Prostate gland (tissue), 2 donors: Measurements from ENCODE around the gene C12orf60. TPM values are rescaled to one million over a fixed set of nuclear protein-coding genes. Genes with fewer than 3 reads are reported as not detected.

Experiments
- DNase-seq: peaks from one replicate; pipeline ENCODE4 v3.0.0-alpha.2; 2019; ENCODE audit warnings: low spot score
- H3K27ac ChIP-seq, 2 donors: fragments of 200-600 bp; sonication (generic); 2 replicates each; pipeline ENCODE4 v1.5.1; 2017 to 2019
- H3K27me3 ChIP-seq: fragments of 200-600 bp; sonication (generic); replicated peaks from 2 replicates; pipeline ENCODE4 v1.5.1; 2019; ENCODE audit not compliant: insufficient read depth
- H3K36me3 ChIP-seq, 2 donors: fragments of 200-600 bp; sonication (generic); 1 replicate in 1 of 2; 2 replicates in 1 of 2; pipeline versions ENCODE4 v1.5.1 to v1.8.1; 2017 to 2019
- H3K4me1 ChIP-seq: fragments of 200-600 bp; sonication (generic); replicated peaks from 2 replicates; pipeline ENCODE4 v1.5.1; 2019
- H3K4me3 ChIP-seq, 2 donors: fragments of 200-600 bp; sonication (generic); 2 replicates each; pipeline ENCODE4 v1.5.1; 2017 to 2019
- H3K9me3 ChIP-seq: fragments of 200-600 bp; sonication (generic); 2 replicates; pipeline ENCODE4 v1.5.1; 2017
- POLR2A ChIP-seq: fragments of 450-650 bp; IDR thresholded peaks from one replicate; pipeline ENCODE4 v1.6.1; 2016; ENCODE audit warnings: antibody characterized with exemption, mild to moderate bottlenecking
- POLR2AphosphoS5 ChIP-seq: sonication (generic); formaldehyde crosslinking; IDR thresholded peaks from one replicate; pipeline ENCODE4 v1.6.1; 2017; ENCODE audit warnings: antibody characterized with exemption
- WGBS: methylation state at CpG from one replicate; pipeline ENCODE4 v1.1.5; 2018; 5-methylcytosine and 5-hydroxymethylcytosine counted together
- intact Hi-C: fragments of 100-400 bp; cut with DNase I; formaldehyde crosslinking; loops from one replicate; pipeline ENCODE4 v1.14.2; 2022
- total RNA-seq, 2 donors: library from RNA; depleted of rRNA; stranded (reverse); fragments of >200 nt; gene quantifications; one replicate each; pipeline ENCODE4 v1.1.0, GENCODE V29; 2016
- TF ChIP-seq, protein P1 (sequence below), 4 experiments: fragments of 200-600 bp in 2 of 4; fragments of 450-650 bp in 2 of 4; sonication (generic) in 2 of 4; IDR thresholded peaks; 1 replicate in 3 of 4; 2 replicates in 1 of 4; pipeline ENCODE4 v1.5.1; 2016 to 2019; ENCODE audit warnings: antibody characterized with exemption in 4 of 4, mild to moderate bottlenecking in 2 of 4, moderate library complexity in 2 of 4

Gene C12orf60
- total RNA-seq, 2 donors from 2014 or later = 2.0 to 2.6 TPM

DNA sequence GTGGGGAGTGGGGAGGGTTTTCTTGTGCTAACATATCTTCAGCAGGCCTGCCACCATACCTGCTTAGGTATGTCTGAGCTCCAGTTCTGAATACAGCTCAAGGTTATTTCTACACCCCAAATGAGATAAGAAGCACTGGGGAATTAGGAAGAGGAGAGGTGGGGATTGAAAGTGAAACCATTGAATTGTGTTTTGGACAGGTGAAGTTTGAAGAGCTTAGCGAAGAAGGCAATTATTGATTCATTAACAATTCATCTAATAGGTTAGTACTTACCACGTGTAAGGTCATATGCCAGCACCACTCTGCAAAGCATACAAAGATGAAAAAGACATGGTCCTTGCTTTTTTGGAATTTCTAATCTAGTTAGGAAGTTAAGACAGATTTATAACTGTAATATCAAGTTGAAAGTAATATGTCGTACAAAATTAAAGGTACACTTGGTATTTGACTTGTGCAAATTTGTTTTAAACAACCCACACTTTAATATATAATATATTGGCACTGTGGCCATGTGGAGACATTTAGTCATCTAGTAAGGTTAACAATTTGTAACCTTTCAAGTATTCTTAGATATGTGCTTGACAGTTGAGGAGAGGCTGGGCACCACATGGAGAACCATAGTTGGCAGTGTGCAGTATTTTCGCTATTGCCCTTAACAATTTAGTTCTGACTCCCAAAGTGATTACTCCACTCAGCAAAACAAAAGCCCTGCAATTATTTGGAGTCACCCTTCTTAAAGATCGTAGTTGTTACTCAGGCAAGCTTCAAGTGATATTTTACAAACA, 6.9 kb downstream of the C12orf60 start:
- Histone ChIP-seq H3K4me3 (no peak overlapping the region), H3K4me1 (no peaks in the 10 kb centered on the region), H3K9me3 (no peaks in the 10 kb centered on the region), H3K36me3 (no peaks in the 10 kb centered on the region), H3K27me3 (no peaks in the 10 kb centered on the region), H3K27ac (no peak overlapping the region)
- DNase-seq = no peak
- 87% methylated on average over 5 of the region's 5 CpGs for WGBS
- intact Hi-C loops = no loop called here
- TF ChIP-seq, protein P1, sequence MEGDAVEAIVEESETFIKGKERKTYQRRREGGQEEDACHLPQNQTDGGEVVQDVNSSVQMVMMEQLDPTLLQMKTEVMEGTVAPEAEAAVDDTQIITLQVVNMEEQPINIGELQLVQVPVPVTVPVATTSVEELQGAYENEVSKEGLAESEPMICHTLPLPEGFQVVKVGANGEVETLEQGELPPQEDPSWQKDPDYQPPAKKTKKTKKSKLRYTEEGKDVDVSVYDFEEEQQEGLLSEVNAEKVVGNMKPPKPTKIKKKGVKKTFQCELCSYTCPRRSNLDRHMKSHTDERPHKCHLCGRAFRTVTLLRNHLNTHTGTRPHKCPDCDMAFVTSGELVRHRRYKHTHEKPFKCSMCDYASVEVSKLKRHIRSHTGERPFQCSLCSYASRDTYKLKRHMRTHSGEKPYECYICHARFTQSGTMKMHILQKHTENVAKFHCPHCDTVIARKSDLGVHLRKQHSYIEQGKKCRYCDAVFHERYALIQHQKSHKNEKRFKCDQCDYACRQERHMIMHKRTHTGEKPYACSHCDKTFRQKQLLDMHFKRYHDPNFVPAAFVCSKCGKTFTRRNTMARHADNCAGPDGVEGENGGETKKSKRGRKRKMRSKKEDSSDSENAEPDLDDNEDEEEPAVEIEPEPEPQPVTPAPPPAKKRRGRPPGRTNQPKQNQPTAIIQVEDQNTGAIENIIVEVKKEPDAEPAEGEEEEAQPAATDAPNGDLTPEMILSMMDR (IDR thresholded peaks at IDR 0.05) = no peak
- TF ChIP-seq POLR2A = no peak
- no peak for TF ChIP-seq POLR2AphosphoS5

DNA sequence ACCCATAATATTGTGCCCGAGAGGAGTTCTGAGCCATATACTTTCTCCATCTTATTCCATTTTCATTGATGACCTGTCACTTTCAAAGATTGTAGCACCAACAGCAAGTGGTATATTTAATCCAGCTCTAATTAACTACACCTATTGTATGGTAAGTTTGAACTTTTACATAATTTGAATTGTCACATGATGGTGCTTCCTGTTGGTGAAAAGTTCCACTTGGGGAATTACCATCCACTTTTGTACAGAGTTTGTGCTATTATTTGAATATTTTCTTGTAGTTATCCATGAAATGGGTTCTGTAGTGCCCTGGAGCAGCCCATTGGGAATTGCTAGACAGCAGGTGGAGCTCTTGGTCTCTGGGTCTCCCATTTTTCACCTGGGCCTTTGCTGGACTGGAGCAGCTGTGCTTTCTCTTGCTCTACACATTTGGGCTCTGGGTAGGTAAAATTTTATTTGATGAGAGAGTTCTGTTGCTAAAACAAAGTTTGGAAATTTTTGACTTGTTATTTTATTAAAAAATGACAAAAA, 7.5 kb downstream of the C12orf60 start:
- Histone ChIP-seq H3K9me3 (no peaks in the 10 kb centered on the region), H3K27ac (no peak overlapping the region), H3K27me3 (no peaks in the 10 kb centered on the region), H3K36me3 (no peaks in the 10 kb centered on the region), H3K4me1 (no peaks in the 10 kb centered on the region), H3K4me3 (no peak overlapping the region)
- peak; percentile 13 for DNase-seq
- intact Hi-C loops = no loop called here
- TF ChIP-seq POLR2A = no peak
- TF ChIP-seq, protein P1 (IDR thresholded peaks at IDR 0.05) = peak in 2 of 4 experiments; percentile 22 to 33
- 90% methylated on average over 1 of the region's 1 CpG for WGBS

DNA sequence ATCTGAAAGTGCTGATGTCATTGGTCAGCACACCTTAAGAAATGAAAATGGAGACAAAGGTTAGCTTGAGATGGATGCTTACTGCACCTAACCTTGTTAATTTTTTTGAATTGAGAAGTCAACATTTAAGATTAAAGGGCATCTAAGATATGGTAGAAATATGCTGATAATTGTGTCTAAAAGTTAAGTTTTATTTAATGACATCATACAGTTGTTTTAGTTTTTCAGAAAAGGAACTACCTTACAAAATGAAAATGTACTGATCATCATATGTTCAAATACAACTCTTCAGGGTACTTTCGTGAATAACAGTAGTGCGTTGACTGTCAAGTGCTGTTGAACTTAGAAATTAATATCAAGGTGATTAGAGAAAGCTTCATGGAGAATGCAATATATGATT, 8.0 kb downstream of the C12orf60 start:
- no peaks in the 10 kb centered on the region for H3K9me3 ChIP-seq
- H3K27ac ChIP-seq = no peak overlapping the region

DNA sequence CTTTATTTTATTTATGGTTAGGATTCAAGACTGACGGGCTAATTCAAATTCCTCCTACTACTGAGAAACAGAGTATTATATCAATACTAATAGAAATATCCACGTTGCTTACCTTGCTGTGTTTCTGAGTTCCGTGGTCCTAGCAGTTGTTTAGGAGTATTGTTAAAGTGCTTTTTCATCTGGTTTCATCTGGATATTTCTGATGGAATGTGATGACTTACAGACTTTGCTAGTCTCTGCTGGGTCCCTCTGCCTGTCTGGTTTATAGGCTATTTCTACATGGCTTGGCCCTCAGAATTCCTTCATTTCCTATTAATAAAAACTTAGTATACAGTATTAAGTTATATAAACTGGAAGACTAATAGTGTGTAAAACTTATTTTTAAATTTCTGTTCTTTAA, 10.5 kb downstream of the C12orf60 start, which contains the start of gene SMCO3:
Gene SMCO3, minus strand, starts transcription at position 169 of the 400 bp plus-strand sequence. CDS start 7,502 bp downstream, outside the sequence.
- WGBS = 68% methylated on average over 3 of the region's 3 CpGs
- H3K27me3 ChIP-seq = no peaks in the 10 kb centered on the region
- H3K9me3 ChIP-seq = no peaks in the 10 kb centered on the region
- no peaks in the 10 kb centered on the region for H3K36me3 ChIP-seq
- no peak within 1 kb of the TSS for H3K4me3 ChIP-seq
- TF ChIP-seq POLR2AphosphoS5 (no peak), POLR2A (no peak)
- TF ChIP-seq, protein P1 (IDR thresholded peaks at IDR 0.05) = no peak
- intact Hi-C loops = no loop called here
- DNase-seq = no peak
- peak within 1 kb of the TSS; percentile 10 to 17 for H3K27ac ChIP-seq
- H3K4me1 ChIP-seq = no peaks in the 10 kb centered on the region

More for the DNA sequence above, 8.0 kb downstream of the C12orf60 start:
- intact Hi-C loops = no loop called here
- WGBS = 93% methylated on average over 2 of the region's 2 CpGs
- no peak overlapping the region for H3K4me3 ChIP-seq
- H3K4me1 ChIP-seq = no peaks in the 10 kb centered on the region
- TF ChIP-seq, protein P1 (IDR thresholded peaks at IDR 0.05) = no peak
- TF ChIP-seq POLR2A (no peak), POLR2AphosphoS5 (no peak)
- H3K36me3 ChIP-seq = no peaks in the 10 kb centered on the region
- H3K27me3 ChIP-seq = no peaks in the 10 kb centered on the region
- DNase-seq = no peak
